K562 (cell line): ENCODE results near the gene KCNC4. TPM values are rescaled to one million over a fixed set of nuclear protein-coding genes. Genes with fewer than 3 reads are reported as not detected.

Experiments used
- ATAC-seq: fragments of 200-7000 bp; cut with Tn5 transposase; 3 replicates; pipeline ENCODE4 v1.9.1; 2020; ENCODE audit warnings: moderate library complexity
- BruUV-seq: library from RNA; stranded (reverse); fragments of 400-500 nt; replicated peaks from 2 replicates; lab custom pipeline; 2021; lab: Mats Ljungman, UMichigan
- CTCF ChIA-PET: fragments of 300-600 bp; formaldehyde crosslinking; extraction: SDS; loops from one replicate; lab custom pipeline; 2021; ENCODE audit warnings: low intra/inter-chr PET ratio; lab: Yijun Ruan, JAX
- POLR2A ChIA-PET: fragments of 300-600, 350-650 bp; sonication (Branson Sonifier 250); formaldehyde crosslinking; extraction: SDS; loops from one replicate; lab custom pipeline; 2021; ENCODE audit warnings: antibody characterized with exemption, inconsistent platforms; lab: Yijun Ruan, JAX
- DNase-seq, 4 experiments: peaks; one replicate each; pipeline versions ENCODE4 v3.0.0 to v3.0.0-alpha.2; 2011 to 2018; ENCODE audit warnings: low spot score in 3 of 4, mixed read lengths in 3 of 4; ENCODE audit errors: extremely low read depth in 1 of 4
- FAIRE-seq: peaks from 2 replicates; lab custom pipeline; 2011; peaks lifted over from hg19 to GRCh38; lab: Jason Lieb, UNC
- H2AFZ ChIP-seq: 2 replicates; pipeline ENCODE4 v1.6.0; 2011; ENCODE audit warnings: low read depth, low read length, control low read depth, inconsistent platforms
- H3K27ac ChIP-seq: fragments of 200-600 bp; 3 replicates; pipeline ENCODE4 v1.8.0; 2011; ENCODE audit warnings: low read depth, mild to moderate bottlenecking, control low read depth, inconsistent platforms, low read length, moderate library complexity, mixed read lengths; ENCODE audit errors: extremely low read depth
- H3K27me3 ChIP-seq, 2 experiments: fragments of 300-600 bp in 1 of 2; 2 replicates in 1 of 2; 3 replicates in 1 of 2; pipeline versions ENCODE4 v1.6.0 to v1.8.0; 2011; ENCODE audit warnings: inconsistent platforms in 2 of 2, low read length in 2 of 2, mild to moderate bottlenecking in 1 of 2, mixed read lengths in 1 of 2, moderate library complexity in 1 of 2; ENCODE audit not compliant: control insufficient read depth in 2 of 2, insufficient read depth in 2 of 2
- H3K36me3 ChIP-seq: fragments of 300-600 bp; 3 replicates; pipeline ENCODE4 v1.8.0; 2011; ENCODE audit warnings: mild to moderate bottlenecking, low read length, inconsistent platforms; ENCODE audit not compliant: control insufficient read depth, insufficient read depth
- H3K4me1 ChIP-seq, 2 experiments: fragments of 200-600 bp in 1 of 2; replicated peaks in 1 of 2; 2 replicates in 1 of 2; 3 replicates in 1 of 2; pipeline versions ENCODE4 v1.5.1 to v1.8.0; 2011; ENCODE audit warnings: inconsistent platforms in 2 of 2, low read length in 2 of 2, mild to moderate bottlenecking in 1 of 2, mixed read lengths in 1 of 2, moderate library complexity in 1 of 2; ENCODE audit not compliant: control insufficient read depth in 2 of 2, insufficient read depth in 2 of 2
- H3K4me2 ChIP-seq: 2 replicates; pipeline ENCODE4 v1.6.1; 2011; ENCODE audit warnings: low read length, control low read depth, inconsistent platforms, mixed read lengths; ENCODE audit not compliant: insufficient read depth
- H3K4me3 ChIP-seq: fragments of 200-600 bp; sonication (generic), shearing (Covaris generic); 2 replicates; pipeline ENCODE4 v1.5.1; 2016; ENCODE audit warnings: control low read depth, inconsistent platforms
- H3K79me2 ChIP-seq: fragments of 200-600 bp; 3 replicates; pipeline ENCODE4 v1.8.0; 2011; ENCODE audit warnings: low read length, inconsistent platforms; ENCODE audit not compliant: control insufficient read depth, insufficient read depth
- H3K9ac ChIP-seq, 2 experiments: 2 replicates each; pipeline versions ENCODE4 v1.6.0 to v1.6.1; 2011; ENCODE audit warnings: low read depth in 2 of 2, low read length in 2 of 2, control low read depth in 1 of 2, inconsistent platforms in 1 of 2, mild to moderate bottlenecking in 1 of 2, mixed read lengths in 1 of 2; ENCODE audit not compliant: insufficient read depth in 1 of 2
- H3K9me1 ChIP-seq: one replicate; pipeline ENCODE4 v1.6.0; 2011; ENCODE audit warnings: inconsistent platforms, mild to moderate bottlenecking, low read length, moderate library complexity; ENCODE audit not compliant: control insufficient read depth, insufficient read depth
- H3K9me3 ChIP-seq: replicated peaks from 2 replicates; pipeline ENCODE4 v1.5.1; 2011; ENCODE audit warnings: low read depth, low read length, inconsistent platforms; ENCODE audit not compliant: control insufficient read depth, insufficient read depth
- H4K20me1 ChIP-seq: replicated peaks from 2 replicates; pipeline ENCODE4 v1.6.1; 2011; ENCODE audit warnings: low read length, inconsistent platforms, mixed read lengths; ENCODE audit not compliant: control insufficient read depth, insufficient read depth
- CBX2 ChIP-seq: fragments of 200-600 bp; sonication (generic); IDR thresholded peaks from one replicate; pipeline ENCODE4 v1.6.1; 2012; ENCODE audit warnings: mild to moderate bottlenecking, low read length, inconsistent platforms; ENCODE audit not compliant: insufficient read depth, poor library complexity, severe bottlenecking
- CEBPG ChIP-seq, 3 experiments: fragments of 200-800 bp in 1 of 3; sonication (Bioruptor generic) in 1 of 3; sonication (generic) in 1 of 3; formaldehyde crosslinking in 1 of 3; IDR thresholded peaks in 2 of 3; conservative IDR thresholded peaks in 1 of 3; 2 replicates each; pipeline versions ENCODE4 v1.6.1 to v1.8.0; 2016 to 2022; ENCODE audit warnings: missing compliant biosample characterization in 2 of 3, missing genetic modification characterization in 2 of 3, mild to moderate bottlenecking in 1 of 3, missing genetic modification reagents in 1 of 3
- GTF2E2 ChIP-seq: fragments of 200-800 bp; sonication (Bioruptor generic); IDR thresholded peaks from 2 replicates; pipeline ENCODE4 v1.6.1; 2016; ENCODE audit warnings: missing genetic modification characterization, missing compliant biosample characterization
- MAX ChIP-seq: sonication (generic); formaldehyde crosslinking; IDR thresholded peaks from 2 replicates; pipeline ENCODE4 v1.9.0; 2022; ENCODE audit warnings: mild to moderate bottlenecking, missing genetic modification reagents
- MEIS2 ChIP-seq: fragments of 450-650 bp; IDR thresholded peaks from 2 replicates; pipeline ENCODE4 v1.6.1; 2014; ENCODE audit warnings: mild to moderate bottlenecking; ENCODE audit not compliant: partially characterized antibody
- PBX2 ChIP-seq, 2 experiments: IDR thresholded peaks in 1 of 2; conservative IDR thresholded peaks in 1 of 2; 2 replicates each; pipeline ENCODE4 v1.6.1; 2016; ENCODE audit warnings: low read depth in 2 of 2, mild to moderate bottlenecking in 1 of 2, missing compliant biosample characterization in 1 of 2, missing genetic modification characterization in 1 of 2, moderate library complexity in 1 of 2
- PKNOX1 ChIP-seq: fragments of 450-650 bp; IDR thresholded peaks from 2 replicates; pipeline ENCODE4 v1.6.1; 2016
- RBM39 ChIP-seq: fragments of 200-400 bp; formaldehyde crosslinking; optimal IDR thresholded peaks from 2 replicates; pipeline ENCODE3; 2018; ENCODE audit warnings: low read depth, low read length
- SIX5 ChIP-seq, 2 experiments: IDR thresholded peaks; 2 replicates each; pipeline ENCODE4 v1.6.1; 2011; ENCODE audit warnings: low read length in 2 of 2, borderline replicate concordance in 1 of 2, low read depth in 1 of 2, mild to moderate bottlenecking in 1 of 2, moderate library complexity in 1 of 2; ENCODE audit not compliant: insufficient read depth in 1 of 2
- USF2 ChIP-seq: sonication (generic); formaldehyde crosslinking; IDR thresholded peaks from 2 replicates; pipeline ENCODE4 v1.5.0; 2020; ENCODE audit warnings: missing genetic modification reagents
- ZNF449 ChIP-seq: fragments of 250-450 bp; sonication (Bioruptor Pico); IDR thresholded peaks from 2 replicates; pipeline ENCODE4 v1.8.0; 2022; ENCODE audit warnings: moderate library complexity, mild to moderate bottlenecking, inconsistent platforms
- ZZZ3 ChIP-seq: fragments of 450-650 bp; IDR thresholded peaks from 2 replicates; pipeline ENCODE4 v1.6.1; 2016; ENCODE audit warnings: antibody characterized with exemption, mild to moderate bottlenecking, moderate library complexity
- WGBS: fragments of 100-300 bp; shearing (Covaris generic); methylation state at CpG from one replicate; pipeline ENCODE4 v1.1.6; 2016; ENCODE audit warnings: low coverage, mixed read lengths; ENCODE audit not compliant: insufficient coverage; ENCODE audit errors: missing lambda C conversion rate; 5-methylcytosine and 5-hydroxymethylcytosine counted together
- in situ Hi-C: fragments of 300-500 bp; cut with MboI; formaldehyde crosslinking; loops from 4 replicates; pipeline ENCODE4 v1.15.0; 2018; ENCODE audit warnings: inconsistent platforms, mixed read lengths
- intact Hi-C: fragments of 100-400 bp; cut with micrococcal nuclease; formaldehyde crosslinking; loops from 2 replicates; pipeline ENCODE4 v1.14.2; 2022
- polyA plus RNA-seq, 8 experiments: library from polyadenylated mRNA; depleted of rRNA in 4 of 8; stranded (reverse) in 5 of 8; unstranded in 3 of 8; fragments of >200 nt; fragmentation: Nextera tagmentation in 2 of 8; fragmentation: Illumina TruSeq in 1 of 8; extraction: Ambion mirVana in 2 of 8; extraction: Trizol in 1 of 8; gene quantifications; 2 replicates each; pipeline versions ENCODE4 v1.2.1 to v1.2.3, GENCODE V29; 2011 to 2014; ENCODE audit warnings: inconsistent platforms in 1 of 8, missing spikeins in 1 of 8
- total RNA-seq, 7 experiments: library from RNA; depleted of rRNA in 6 of 7; stranded (reverse); fragments of >200 nt in 6 of 7; fragmentation: Illumina TruSeq in 2 of 7; extraction: Trizol in 2 of 7; gene quantifications; 2 replicates each; pipeline versions ENCODE4 v1.2.1 to v1.2.3, GENCODE V29; 2011 to 2021; ENCODE audit warnings: low replicate concordance in 1 of 7

The KCNC4 gene
- total and polyA plus RNA-seq, 9 of the 15 experiments (the other 6 are each of a cell fraction or from before 2014, with no cell fraction given) = 0.07 to 1.8 (median 0.73) TPM

GRCh38 chr1:110187139-110187890, 22.8 kb upstream of the KCNC4 start:
- FAIRE-seq (no peak), DNase-seq (no peak), ATAC-seq (no peak)
- Histone ChIP-seq H3K27ac (no peak overlapping the region), H2AFZ (no peak overlapping the region), H3K27me3 (peaks cover 41 to 81% of the 10 kb centered on the region in 2 experiments), H3K36me3 (no peaks in the 10 kb centered on the region), H3K4me3 (no peak overlapping the region), H3K9me1 (no peaks in the 10 kb centered on the region), H4K20me1 (peaks cover 5% of the 10 kb centered on the region; the same call in 1 of the 2 replicates), H3K4me1 (no peaks in the 10 kb centered on the region), H3K4me2 (no peak overlapping the region), H3K9ac (no peak overlapping the region), H3K79me2 (no peaks in the 10 kb centered on the region), H3K9me3 (no peaks in the 10 kb centered on the region)
- no TSS peak for BruUV-seq
- ChIA-PET CTCF (interaction anchor here (0.9 kb wide), 1 partner anchor 273 kb away, joined by 3 read pairs; no protein-coding TSS in a partner anchor), POLR2A (interaction anchor here (0.8 to 1.0 kb wide), 3 partner anchors 9 to 15 kb away, joined by 3 read pairs; no protein-coding TSS in a partner anchor)
- in situ Hi-C loops (no loop called here), intact Hi-C loops (no loop called here)
- WGBS = 2% methylated on average over 10 of the region's 10 CpGs
- TF ChIP-seq PBX2 (CRISPR knock-in tag; IDR thresholded peaks at IDR 0.05; ENCODE audit: low read depth) = no peak
- peak; percentile 81 for TF ChIP-seq PBX2 (tag; conservative IDR thresholded peaks at IDR 0.05; ENCODE audit: low read depth)
- no peak for TF ChIP-seq SIX5 (IDR thresholded peaks at IDR 0.05; ENCODE audit: borderline replicate concordance in 1 of 2, insufficient read depth in 1 of 2, low read depth in 1 of 2, low read length in 2 of 2)
- peak; percentile 21 for TF ChIP-seq CBX2
- peak; percentile 60 for TF ChIP-seq MEIS2
- TF ChIP-seq PKNOX1 = peak; percentile 49
- no peak for TF ChIP-seq MAX (CRISPR knock-in tag)
- TF ChIP-seq ZZZ3 = no peak
- TF ChIP-seq ZNF449 = peak; percentile 95; the same call in 1 of the 2 replicates
- no peak for TF ChIP-seq RBM39
- no peak for TF ChIP-seq CEBPG (CRISPR knock-in tag; IDR thresholded peaks at IDR 0.05)
- TF ChIP-seq CEBPG (tag; conservative IDR thresholded peaks at IDR 0.05 in 1 of 2, IDR thresholded peaks at IDR 0.05 in 1 of 2) = no peak
- TF ChIP-seq USF2 (CRISPR knock-in tag) = 0 out of 2 replicates have a peak, but pooled peaks have one; percentile 5
- TF ChIP-seq GTF2E2 = no peak
